ENCODE results near the gene CTDNEP1. TPM values are rescaled to one million over a fixed set of nuclear protein-coding genes. Genes with fewer than 3 reads are reported as not detected.

The CTDNEP1 gene
- total and polyA plus RNA-seq, 2 donors (not counting 3 experiments of a cell fraction or from before 2014, with no cell fraction given) = 130 to 143 TPM

- H3K4me3 ChIP-seq (replicated peaks in 1 of 3; ENCODE audit: insufficient read depth in 1 of 3, low read depth in 1 of 3, low read length in 3 of 3) = peak overlapping the region; percentile 19 to 35 (median 22)
- H3K36me3 ChIP-seq (ENCODE audit: control insufficient read depth in 2 of 2, extremely low read depth in 1 of 2, insufficient read depth in 2 of 2, low read length in 2 of 2) = peaks cover under 1 to 12% of the 10 kb centered on the region in 2 experiments
- peak overlapping the region; percentile 31 for H3K4me2 ChIP-seq (ENCODE audit: insufficient read depth, low read length)
- H3K27me3 ChIP-seq (ENCODE audit: control insufficient read depth in 2 of 2, insufficient read depth in 2 of 2, low read length in 2 of 2) = no peaks in the 10 kb centered on the region
- intact Hi-C loops (cut with micrococcal nuclease) (loop anchor here (1.0 to 2.0 kb wide), 2 partner anchors 9 to 41 kb away; partner anchors contain the start of gene ELP5), dilution Hi-C loops (cut with MboI; ENCODE audit: extremely low pct_ligation_motif_present, low sequenced_read_pairs) (no loop called here)
- no peak for DNase-seq (ENCODE audit: low read depth, low spot score)
- peak overlapping the region; percentile 29 for H3K9ac ChIP-seq (replicated peaks; ENCODE audit: extremely low read depth, insufficient read depth, low read length)
- peaks cover 26% of the 10 kb centered on the region for H3K4me1 ChIP-seq (ENCODE audit: control insufficient read depth, extremely low read depth, insufficient read depth, low read length)
- ChIA-PET CTCF (interaction anchor here (1.1 kb wide), 1 partner anchor 36 kb away, joined by 3 read pairs; no protein-coding TSS in a partner anchor), POLR2A (no interaction called here)
- H3K9me1 ChIP-seq (replicated peaks; ENCODE audit: control insufficient read depth, extremely low read depth, insufficient read depth, low read length) = no peaks in the 10 kb centered on the region
- BruUV-seq (replicated peaks) = no TSS peak
- no peaks in the 10 kb centered on the region for H3K9me3 ChIP-seq (replicated peaks; ENCODE audit: control insufficient read depth, insufficient read depth, low read length)
- H3K27ac ChIP-seq (ENCODE audit: insufficient read depth, low read depth, low read length) = no peak overlapping the region
- TF ChIP-seq FOS (IDR thresholded peaks at IDR 0.05; ENCODE audit: borderline replicate concordance, insufficient read depth, low read length) = no peak
- TF ChIP-seq GATA2 (IDR thresholded peaks at IDR 0.05; ENCODE audit: insufficient read depth, insufficient read length, low read depth, low read length) = no peak
- TF ChIP-seq POLR2A (IDR thresholded peaks at IDR 0.05; ENCODE audit: low read depth, low read length) = no peak
- TF ChIP-seq EZH2 (IDR thresholded peaks at IDR 0.05; ENCODE audit: borderline replicate concordance, low read depth, low read length, severe bottlenecking) = no peak
- no peak for TF ChIP-seq JUN (IDR thresholded peaks at IDR 0.05; ENCODE audit: borderline replicate concordance, insufficient read depth, insufficient read length, low read depth)
- no peak for TF ChIP-seq MYC (IDR thresholded peaks at IDR 0.05; ENCODE audit: low read depth, low read length)
- TF ChIP-seq CTCF (IDR thresholded peaks at IDR 0.05; ENCODE audit: extremely low read depth in 1 of 2, insufficient read depth in 1 of 2, low read depth in 1 of 2, low read length in 2 of 2) = no peak
- TF ChIP-seq POLR2AphosphoS5 (IDR thresholded peaks at IDR 0.05; ENCODE audit: insufficient read depth, low read depth, low read length) = no peak
- TF ChIP-seq MAX (IDR thresholded peaks at IDR 0.05; ENCODE audit: insufficient read depth, insufficient read length) = no peak
- peak overlapping the region; percentile 52 for H2AFZ ChIP-seq (ENCODE audit: low read depth, low read length)
- H3K79me2 ChIP-seq (ENCODE audit: control insufficient read depth, insufficient read depth, low read length) = no peaks in the 10 kb centered on the region
- no peaks in the 10 kb centered on the region for H4K20me1 ChIP-seq (replicated peaks; ENCODE audit: control insufficient read depth, extremely low read depth, insufficient read depth, low read length)
- FAIRE-seq = no peak
These were observed 10.1 kb upstream of the CTDNEP1 start for GRCh38 chr17:7261379-7262191.

All from endothelial cell of umbilical vein (primary cell).